HepG2 (cell line): ENCODE measurements around the gene CA9. TPM values are rescaled to one million over a fixed set of nuclear protein-coding genes. Genes with fewer than 3 reads are reported as not detected.
A peak's percentile ranks its signal among the peaks of the same experiment; 100 is the strongest.

ENCODE experiments used
- AGO1 ChIP-seq: fragments of 200-400 bp; formaldehyde crosslinking; IDR thresholded peaks from 2 replicates; pipeline ENCODE4 v1.6.1; 2017; ENCODE audit warnings: mild to moderate bottlenecking, low read depth, low read length, moderate library complexity; ENCODE audit not compliant: poor library complexity, severe bottlenecking
- CSRNP2 ChIP-seq: sonication (generic); formaldehyde crosslinking; conservative IDR thresholded peaks from 2 replicates; pipeline ENCODE4 v1.8.0; 2022; ENCODE audit warnings: low read depth, missing genetic modification reagents
- IRF2 ChIP-seq: IDR thresholded peaks from 2 replicates; pipeline ENCODE4 v1.6.1; 2018; ENCODE audit warnings: missing genetic modification reagents, missing compliant biosample characterization
- SALL1 ChIP-seq: sonication (generic); formaldehyde crosslinking; IDR thresholded peaks from 2 replicates; pipeline ENCODE4 v1.8.0; 2022; ENCODE audit warnings: mild to moderate bottlenecking, missing genetic modification reagents
- STAG1 ChIP-seq: sonication (generic); formaldehyde crosslinking; IDR thresholded peaks from 2 replicates; pipeline ENCODE4 v1.4.0; 2020; ENCODE audit warnings: missing genetic modification reagents
- THRA ChIP-seq: sonication (generic); formaldehyde crosslinking; IDR thresholded peaks from 2 replicates; pipeline ENCODE4 v1.4.0; 2020; ENCODE audit warnings: missing genetic modification reagents, borderline replicate concordance
- ZKSCAN8 ChIP-seq: IDR thresholded peaks from 2 replicates; pipeline ENCODE4 v1.6.1; 2016; ENCODE audit warnings: borderline replicate concordance, missing genetic modification reagents, missing compliant biosample characterization
- ZNF263 ChIP-seq: sonication (generic); formaldehyde crosslinking; IDR thresholded peaks from 2 replicates; pipeline ENCODE4 v1.4.0; 2020; ENCODE audit warnings: missing genetic modification reagents
- ZNF280B ChIP-seq: sonication (generic); formaldehyde crosslinking; IDR thresholded peaks from 2 replicates; pipeline ENCODE4 v1.5.0; 2020; ENCODE audit warnings: missing genetic modification reagents, mild to moderate bottlenecking, borderline replicate concordance
- ZNF281 ChIP-seq: sonication (generic); formaldehyde crosslinking; IDR thresholded peaks from 2 replicates; pipeline ENCODE4 v1.4.0; 2020; ENCODE audit warnings: missing genetic modification reagents, borderline replicate concordance
- ZNF513 ChIP-seq: sonication (generic); formaldehyde crosslinking; conservative IDR thresholded peaks from 2 replicates; pipeline ENCODE4 v1.5.0; 2020; ENCODE audit warnings: missing genetic modification reagents
- ZNF687 ChIP-seq: sonication (generic); formaldehyde crosslinking; IDR thresholded peaks from 2 replicates; pipeline ENCODE4 v1.5.1; 2020; ENCODE audit warnings: mild to moderate bottlenecking, missing genetic modification reagents, moderate library complexity
- polyA plus RNA-seq, 8 experiments: library from polyadenylated mRNA; depleted of rRNA in 3 of 8; stranded (reverse) in 7 of 8; unstranded in 1 of 8; fragments of >200 nt; fragmentation: Illumina TruSeq in 4 of 8; extraction: Trizol in 4 of 8; gene quantifications; 2 replicates each; pipeline versions ENCODE4 v1.2.1 to v1.2.3, GENCODE V29; 2011 to 2016; ENCODE audit warnings: low read depth in 4 of 8, missing spikeins in 1 of 8, mixed read lengths in 1 of 8; ENCODE audit not compliant: insufficient read depth in 1 of 8
- total RNA-seq, 5 experiments: library from RNA; depleted of rRNA; stranded (reverse); fragments of >200 nt; fragmentation: Illumina TruSeq; extraction: Trizol; gene quantifications; 2 replicates each; pipeline ENCODE4 v1.2.3, GENCODE V29; 2016; ENCODE audit warnings: low read depth in 1 of 5

The CA9 gene
- total and polyA plus RNA-seq, 2 of the 13 experiments (the other 11 are each of a cell fraction or from before 2014, with no cell fraction given): 0.13 to 152 TPM

- peak; percentile 41 for TF ChIP-seq ZNF687
- TF ChIP-seq ZKSCAN8: no peak
- TF ChIP-seq AGO1: no peak
- TF ChIP-seq SALL1 (CRISPR knock-in tag): no peak
- TF ChIP-seq ZNF513: no peak
- TF ChIP-seq ZNF281 (CRISPR knock-in tag): no peak
- TF ChIP-seq STAG1 (CRISPR knock-in tag): peak; percentile 57
- TF ChIP-seq IRF2 (CRISPR knock-in tag): no peak
- TF ChIP-seq CSRNP2 (CRISPR knock-in tag): no peak
- TF ChIP-seq ZNF263 (CRISPR knock-in tag): peak; percentile 82
- TF ChIP-seq THRA (CRISPR knock-in tag): no peak
- no peak for TF ChIP-seq ZNF280B
These were observed 12.7 kb upstream of the CA9 start (continued) for GRCh38 chr9:35660966-35661415.
